Sigmoid colon (tissue), 7 donors: Measurements from ENCODE around the gene CTSA. TPM values are rescaled to one million over a fixed set of nuclear protein-coding genes. Genes with fewer than 3 reads are reported as not detected.

Experiments
- DNase-seq: peaks from one replicate; pipeline ENCODE4 v3.0.0-alpha.2; 2019
- H3K27ac ChIP-seq, 4 donors: fragments of 200-600 bp; sonication (generic); one replicate each; pipeline ENCODE4 v1.5.1; 2016 to 2019; ENCODE audit warnings: mild to moderate bottlenecking in 1 of 4
- H3K27me3 ChIP-seq, 3 donors: fragments of 200-600 bp; sonication (generic); one replicate each; pipeline ENCODE4 v1.5.1; 2019; ENCODE audit warnings: mild to moderate bottlenecking in 1 of 3
- H3K36me3 ChIP-seq, 4 donors: fragments of 200-600 bp; sonication (generic); one replicate each; pipeline ENCODE4 v1.5.1; 2016 to 2019
- H3K4me1 ChIP-seq, 4 donors: fragments of 200-600 bp; sonication (generic); one replicate each; pipeline ENCODE4 v1.5.1; 2017 to 2019
- H3K4me3 ChIP-seq, 4 donors: fragments of 200-600 bp; sonication (generic); one replicate each; pipeline ENCODE4 v1.5.1; 2017 to 2019; ENCODE audit warnings: mild to moderate bottlenecking in 2 of 4, moderate library complexity in 1 of 4
- H3K9me3 ChIP-seq, 4 donors: fragments of 200-600 bp in 3 of 4; sonication (generic) in 3 of 4; one replicate each; pipeline versions ENCODE4 v1.5.1 to v1.6.1; 2013 to 2019
- EP300 ChIP-seq, 4 donors: sonication (generic); formaldehyde crosslinking; IDR thresholded peaks; one replicate each; pipeline ENCODE4 v1.6.1; 2017; ENCODE audit warnings: antibody characterized with exemption in 4 of 4
- POLR2A ChIP-seq, 2 donors: fragments of 450-650 bp; IDR thresholded peaks; one replicate each; pipeline ENCODE4 v1.6.1; 2016; ENCODE audit warnings: antibody characterized with exemption in 2 of 2, mild to moderate bottlenecking in 2 of 2, moderate library complexity in 2 of 2
- POLR2AphosphoS5 ChIP-seq, 4 donors: sonication (generic); formaldehyde crosslinking; IDR thresholded peaks; one replicate each; pipeline ENCODE4 v1.6.1; 2017; ENCODE audit warnings: antibody characterized with exemption in 4 of 4
- WGBS, 2 donors: extraction: QIAGEN DNeasy Blood & Tissue Kit; methylation state at CpG; one replicate each; pipeline ENCODE4 v1.1.7; 2013; 5-methylcytosine and 5-hydroxymethylcytosine counted together
- intact Hi-C: fragments of 100-400 bp; cut with DNase I; formaldehyde crosslinking; loops from one replicate; pipeline ENCODE4 v1.15.1; 2023
- polyA plus RNA-seq, 3 donors: library from polyadenylated mRNA; stranded (reverse); fragments of 200-250 nt; gene quantifications; one replicate each; pipeline ENCODE4 v1.2.3, GENCODE V29; 2013
- total RNA-seq, 4 donors: library from RNA; depleted of rRNA; stranded (reverse); fragments of >200 nt; gene quantifications; one replicate each; pipeline ENCODE4 v1.1.0, GENCODE V29; 2016
- TF ChIP-seq, protein P1 (sequence below), 4 experiments: fragments of 450-650 bp in 3 of 4; fragments of 200-600 bp in 1 of 4; IDR thresholded peaks; one replicate each; pipeline ENCODE4 v1.5.1; 2016 to 2019; ENCODE audit warnings: antibody characterized with exemption in 4 of 4, mild to moderate bottlenecking in 3 of 4, moderate library complexity in 2 of 4
- donor health status: healthy with polysubstance abuse.
- donor health status: Bipolar disorder and iron deficiency.
- donor health status: healthy.

The CTSA gene
- total and polyA plus RNA-seq, 7 donors, result 45.7 to 203 (median 64.9) TPM

DNA sequence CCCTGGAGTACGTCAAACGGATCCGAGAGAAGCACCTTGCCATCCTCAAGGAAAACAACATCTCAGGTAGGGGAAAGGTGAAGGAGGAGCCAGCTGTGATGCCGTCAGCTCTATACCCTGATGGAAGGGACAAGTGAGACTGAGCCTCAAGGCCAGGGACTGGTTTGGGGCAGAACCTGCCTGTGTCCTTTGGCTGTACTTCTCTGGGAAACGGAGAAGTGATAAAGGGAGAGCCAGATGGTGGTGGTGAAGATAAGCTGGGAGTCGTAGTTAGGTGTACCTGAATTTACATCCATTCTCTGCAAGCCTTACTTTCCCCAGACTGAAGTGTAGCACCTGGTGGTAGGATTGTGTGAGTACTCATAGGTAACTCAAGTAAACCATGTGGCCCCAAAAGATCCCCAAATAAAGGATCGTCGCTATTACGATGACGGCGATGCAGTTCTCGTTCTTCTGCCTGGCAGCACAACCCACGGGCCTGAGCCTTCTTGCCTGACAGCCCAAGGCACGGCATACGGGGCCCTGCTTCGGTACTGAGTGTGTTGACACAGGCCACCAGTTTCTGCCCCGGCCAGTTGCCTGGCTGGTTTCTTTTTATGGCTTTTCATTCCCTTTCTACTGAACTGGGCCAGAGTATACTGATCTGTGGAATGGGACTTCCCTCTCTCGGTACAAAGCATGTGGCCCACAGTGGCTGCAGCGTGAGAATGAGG is 54.0 kb downstream of the CTSA start:
- DNase-seq, result no peak
- no peak overlapping the region for H3K27ac ChIP-seq
- TF ChIP-seq POLR2A (IDR thresholded peaks at IDR 0.05) (no peak), EP300 (IDR thresholded peaks at IDR 0.05) (no peak), POLR2AphosphoS5 (IDR thresholded peaks at IDR 0.05) (no peak)
- TF ChIP-seq, protein P1, sequence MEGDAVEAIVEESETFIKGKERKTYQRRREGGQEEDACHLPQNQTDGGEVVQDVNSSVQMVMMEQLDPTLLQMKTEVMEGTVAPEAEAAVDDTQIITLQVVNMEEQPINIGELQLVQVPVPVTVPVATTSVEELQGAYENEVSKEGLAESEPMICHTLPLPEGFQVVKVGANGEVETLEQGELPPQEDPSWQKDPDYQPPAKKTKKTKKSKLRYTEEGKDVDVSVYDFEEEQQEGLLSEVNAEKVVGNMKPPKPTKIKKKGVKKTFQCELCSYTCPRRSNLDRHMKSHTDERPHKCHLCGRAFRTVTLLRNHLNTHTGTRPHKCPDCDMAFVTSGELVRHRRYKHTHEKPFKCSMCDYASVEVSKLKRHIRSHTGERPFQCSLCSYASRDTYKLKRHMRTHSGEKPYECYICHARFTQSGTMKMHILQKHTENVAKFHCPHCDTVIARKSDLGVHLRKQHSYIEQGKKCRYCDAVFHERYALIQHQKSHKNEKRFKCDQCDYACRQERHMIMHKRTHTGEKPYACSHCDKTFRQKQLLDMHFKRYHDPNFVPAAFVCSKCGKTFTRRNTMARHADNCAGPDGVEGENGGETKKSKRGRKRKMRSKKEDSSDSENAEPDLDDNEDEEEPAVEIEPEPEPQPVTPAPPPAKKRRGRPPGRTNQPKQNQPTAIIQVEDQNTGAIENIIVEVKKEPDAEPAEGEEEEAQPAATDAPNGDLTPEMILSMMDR (IDR thresholded peaks at IDR 0.05), result no peak
- intact Hi-C loops, result no loop called here
- peaks cover 0 to 4% (median 0%) of the 10 kb centered on the region in 4 donors for H3K4me1 ChIP-seq
- no peak overlapping the region for H3K4me3 ChIP-seq
- WGBS, 2 donors, result 88 to 92% methylated on average over 19 of the region's 19 CpGs
- H3K27me3 ChIP-seq, result no peaks in the 10 kb centered on the region
- peaks cover 66 to 99% (median 90%) of the 10 kb centered on the region in 4 donors for H3K36me3 ChIP-seq
- no peaks in the 10 kb centered on the region for H3K9me3 ChIP-seq

DNA sequence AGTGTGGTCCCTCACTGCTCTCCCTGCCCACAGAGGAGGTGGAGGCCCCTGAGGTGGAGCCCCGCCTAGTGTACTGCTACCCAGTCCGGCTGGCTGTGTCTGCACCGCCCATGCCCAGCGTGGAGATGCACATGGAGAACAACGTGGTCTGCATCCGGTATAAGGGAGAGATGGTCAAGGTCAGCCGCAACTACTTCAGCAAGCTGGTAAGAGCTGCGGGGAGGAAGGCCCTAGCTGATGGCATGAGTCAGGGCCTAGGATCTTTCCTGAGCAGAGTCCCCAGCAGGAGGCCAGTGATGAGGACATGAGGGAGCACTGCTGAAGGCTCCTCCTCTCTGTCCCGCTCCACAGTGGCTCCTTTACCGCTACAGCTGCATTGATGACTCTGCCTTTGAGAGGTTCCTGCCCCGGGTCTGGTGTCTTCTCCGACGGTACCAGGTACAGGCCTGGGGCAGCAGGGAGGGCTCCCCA is 54.6 kb downstream of the CTSA start:
- no peak overlapping the region for H3K4me3 ChIP-seq
- no peak for DNase-seq
- 83 to 88% methylated on average over 13 of the region's 13 CpGs for WGBS, 2 donors
- H3K36me3 ChIP-seq, result peaks cover 66 to 99% (median 87%) of the 10 kb centered on the region in 4 donors
- no peaks in the 10 kb centered on the region for H3K27me3 ChIP-seq
- peaks cover 0 to 4% (median 0%) of the 10 kb centered on the region in 4 donors for H3K4me1 ChIP-seq
- no peaks in the 10 kb centered on the region for H3K9me3 ChIP-seq
- intact Hi-C loops, result no loop called here
- TF ChIP-seq POLR2A (IDR thresholded peaks at IDR 0.05), result no peak
- TF ChIP-seq POLR2AphosphoS5 (IDR thresholded peaks at IDR 0.05), result no peak
- TF ChIP-seq, protein P1 (IDR thresholded peaks at IDR 0.05), result no peak
- no peak for TF ChIP-seq EP300 (IDR thresholded peaks at IDR 0.05)
- peak overlapping the region in 3 of 4 donors; percentile 43 to 46 (median 45) for H3K27ac ChIP-seq

- 82 to 85% methylated on average over 20 of the region's 20 CpGs for WGBS, 2 donors
- Histone ChIP-seq H3K9me3 (no peaks in the 10 kb centered on the region), H3K27me3 (no peaks in the 10 kb centered on the region), H3K36me3 (peaks cover 64 to 99% (median 83%) of the 10 kb centered on the region in 4 donors), H3K4me3 (no peak overlapping the region), H3K4me1 (peaks cover 0 to 4% (median 0%) of the 10 kb centered on the region in 4 donors), H3K27ac (peak overlapping the region in 3 of 4 donors; percentile 43 to 46 (median 45))
- no peak for TF ChIP-seq EP300 (IDR thresholded peaks at IDR 0.05)
- TF ChIP-seq, protein P1 (IDR thresholded peaks at IDR 0.05), result no peak
- TF ChIP-seq POLR2A (IDR thresholded peaks at IDR 0.05), result no peak
- TF ChIP-seq POLR2AphosphoS5 (IDR thresholded peaks at IDR 0.05), result peak in 1 of 4 donors; percentile 60
- DNase-seq, result peak; percentile 87
- intact Hi-C loops, result no loop called here
These were observed 55.2 kb downstream of the CTSA start for GRCh38 chr20:45946149-45946970.

- Histone ChIP-seq H3K9me3 (no peaks in the 10 kb centered on the region), H3K4me1 (peaks cover 0 to 4% (median 0%) of the 10 kb centered on the region in 4 donors), H3K4me3 (no peak overlapping the region), H3K27me3 (no peaks in the 10 kb centered on the region), H3K36me3 (peaks cover 73 to 100% (median 88%) of the 10 kb centered on the region in 4 donors), H3K27ac (peak overlapping the region in 1 of 4 donors; percentile 27)
- WGBS, 2 donors, result 81 to 87% methylated on average over 29 of the region's 29 CpGs
- TF ChIP-seq, protein P1 (IDR thresholded peaks at IDR 0.05), result no peak
- TF ChIP-seq POLR2AphosphoS5 (IDR thresholded peaks at IDR 0.05) (no peak), POLR2A (IDR thresholded peaks at IDR 0.05) (no peak), EP300 (IDR thresholded peaks at IDR 0.05) (no peak)
- intact Hi-C loops, result no loop called here
- DNase-seq, result no peak
These were observed 56.2 kb downstream of the CTSA start for GRCh38 chr20:45947110-45947866.
